HG02938 (cell line): ENCODE data around the gene IGFALS.

ENCODE experiments used
- ATAC-seq: cut with Tn5 transposase; IDR thresholded peaks from one replicate; pipeline ENCODE4 v1.9.1; 2021; ENCODE audit warnings: mild to moderate bottlenecking, moderate library complexity; ENCODE audit not compliant: unreplicated experiment

The IGFALS gene

GRCh38 chr16:1777375-1778199 lies 15.9 kb downstream of the IGFALS start:
- no peak for ATAC-seq

- no peak for ATAC-seq
Observed at GRCh38 chr16:1776991-1777374, 16.5 kb downstream of the IGFALS start.

DNA sequence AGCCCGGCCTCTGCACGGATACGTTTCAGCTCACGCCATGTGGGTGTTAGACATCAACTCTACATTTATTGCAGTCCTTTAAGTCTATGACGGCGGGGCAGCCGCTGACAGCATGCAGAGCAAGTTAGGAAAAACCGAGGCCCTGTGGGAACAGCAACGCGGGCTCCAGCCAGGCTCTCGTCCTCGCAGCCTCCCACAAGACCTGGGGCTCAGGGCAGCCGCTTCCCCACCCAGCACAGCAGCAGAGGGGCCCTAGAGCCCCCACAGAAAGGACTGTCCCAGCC lies 16.9 kb downstream of the IGFALS start:
- ATAC-seq: no peak

DNA sequence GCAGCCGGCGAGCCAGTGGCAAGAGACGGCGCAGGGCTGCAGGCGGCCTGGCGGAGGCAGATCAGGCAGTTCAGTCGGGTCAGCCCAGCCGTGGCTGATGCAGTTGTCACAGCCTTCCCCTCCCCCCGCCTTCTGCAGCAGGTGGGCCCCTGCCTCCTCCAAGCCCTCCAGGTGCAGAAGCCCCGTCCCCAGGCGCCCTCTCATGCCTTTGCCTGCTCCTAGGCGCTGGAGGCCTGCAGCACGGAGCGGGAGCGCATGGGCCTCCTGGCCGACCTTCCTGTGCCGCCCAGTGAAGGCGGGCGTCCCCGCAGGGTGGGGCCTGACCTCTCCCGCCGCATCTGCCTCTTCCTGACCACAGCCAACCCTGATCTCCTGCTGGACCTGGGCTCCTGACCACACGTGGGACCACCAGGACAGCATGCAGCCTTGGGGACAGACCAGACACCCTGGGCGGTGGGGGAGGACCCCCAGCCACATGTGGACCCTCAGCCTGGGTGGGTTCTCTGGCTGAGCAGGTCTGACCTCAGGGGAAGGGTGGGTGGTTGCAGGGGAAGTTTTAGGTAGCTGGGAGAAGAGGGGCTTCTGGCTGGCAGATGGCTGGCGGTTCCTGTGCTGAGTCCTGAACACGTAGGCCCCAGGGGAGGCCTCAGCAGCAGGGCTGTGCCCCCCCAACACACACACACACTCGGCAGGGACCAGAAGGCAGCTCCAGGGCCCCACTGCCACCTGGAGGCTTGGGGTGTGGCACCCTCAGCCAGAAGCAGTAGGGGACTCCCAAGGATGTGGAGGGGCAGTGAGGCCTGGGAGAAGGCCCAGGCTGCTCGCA lies 17.4 kb downstream of the IGFALS start:
- ATAC-seq: no peak

DNA sequence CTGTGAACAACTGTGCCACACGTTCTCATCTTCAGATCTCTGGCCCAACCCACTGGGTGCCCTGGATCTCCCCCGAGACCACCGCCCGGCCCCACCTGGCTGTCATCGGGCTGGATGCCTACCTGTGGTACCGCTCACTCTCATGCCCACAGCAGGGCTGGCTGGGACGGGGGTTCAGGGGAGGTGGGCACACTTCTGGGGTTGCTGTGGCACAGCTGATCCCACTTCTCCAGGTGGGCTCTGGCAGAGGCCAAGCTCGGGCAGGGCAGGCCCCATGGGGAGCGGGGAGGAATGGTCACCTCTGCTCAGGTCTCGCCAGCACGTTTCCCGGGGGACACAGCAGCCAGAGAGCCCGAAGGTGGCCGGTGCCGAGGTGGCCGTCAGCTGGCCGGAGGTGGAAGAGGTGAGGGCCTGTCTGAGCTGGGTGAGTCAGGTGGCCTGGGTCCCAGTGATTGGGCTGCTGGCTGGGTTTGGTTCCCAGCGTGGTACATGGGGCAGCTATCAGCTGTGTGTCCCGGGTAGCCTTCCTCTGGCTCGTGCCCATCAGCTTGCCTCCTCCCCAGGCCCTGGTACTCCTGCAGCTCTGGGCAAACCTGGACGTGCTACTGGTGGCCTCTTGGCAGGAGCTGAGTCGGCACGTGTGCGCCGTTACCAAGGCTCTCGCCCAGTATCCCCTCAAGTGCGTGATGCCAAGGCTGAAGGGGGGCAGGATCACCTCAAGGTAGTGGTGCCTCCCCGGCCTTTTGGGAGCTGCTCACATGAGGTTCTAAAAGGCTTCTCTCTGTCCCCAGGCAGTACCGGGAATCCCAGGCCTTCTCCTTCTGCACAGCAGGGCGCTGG lies 18.3 kb downstream of the IGFALS start:
- no peak for ATAC-seq

GRCh38 chr16:1774448-1774780 lies 19.1 kb downstream of the IGFALS start:
- no peak for ATAC-seq

DNA sequence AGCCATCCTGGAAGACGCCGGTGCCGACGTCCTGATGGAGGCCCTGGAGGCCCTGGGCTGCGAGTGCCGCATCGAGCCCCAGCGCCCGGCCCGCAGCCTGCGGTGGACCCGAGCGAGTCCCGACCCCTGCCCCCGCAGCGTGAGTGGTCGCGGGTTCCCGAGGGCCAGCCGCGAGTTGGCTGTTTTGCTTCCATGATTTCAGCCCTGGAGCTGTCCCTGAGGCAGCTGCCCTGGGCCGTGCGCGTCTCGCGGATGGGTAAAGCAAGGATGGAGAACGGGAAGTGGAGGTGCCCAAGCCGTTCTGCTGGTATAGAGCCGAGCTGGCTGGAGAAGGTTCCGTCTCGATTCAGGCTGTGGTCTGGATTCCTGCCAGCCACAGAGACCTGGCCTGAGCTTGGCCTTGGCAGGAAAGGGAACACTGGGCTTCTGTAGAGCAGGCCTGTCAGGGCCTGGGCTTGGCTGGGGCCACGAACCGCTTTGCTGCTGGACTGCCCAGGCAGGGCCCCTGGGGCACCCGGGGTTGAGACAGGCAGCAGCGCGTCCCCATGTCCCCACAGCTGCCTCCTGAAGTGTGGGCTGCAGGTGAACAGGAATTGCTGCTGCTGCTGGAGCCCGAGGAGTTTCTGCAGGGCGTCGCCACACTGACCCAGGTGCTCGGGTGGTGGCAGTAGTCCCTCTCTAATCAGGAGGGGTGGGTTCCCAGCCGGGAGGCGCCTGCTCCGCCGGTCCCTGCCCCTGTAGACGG lies 19.6 kb downstream of the IGFALS start:
- no peak for ATAC-seq

GRCh38 chr16:1772908-1773702 lies 20.4 kb downstream of the IGFALS start, which contains the start of gene MRPS34:
Gene MRPS34, minus strand, starts transcription at chr16:1773134. Its CDS starts 15 bp downstream, at chr16:1773119.
- ATAC-seq: no peak

DNA sequence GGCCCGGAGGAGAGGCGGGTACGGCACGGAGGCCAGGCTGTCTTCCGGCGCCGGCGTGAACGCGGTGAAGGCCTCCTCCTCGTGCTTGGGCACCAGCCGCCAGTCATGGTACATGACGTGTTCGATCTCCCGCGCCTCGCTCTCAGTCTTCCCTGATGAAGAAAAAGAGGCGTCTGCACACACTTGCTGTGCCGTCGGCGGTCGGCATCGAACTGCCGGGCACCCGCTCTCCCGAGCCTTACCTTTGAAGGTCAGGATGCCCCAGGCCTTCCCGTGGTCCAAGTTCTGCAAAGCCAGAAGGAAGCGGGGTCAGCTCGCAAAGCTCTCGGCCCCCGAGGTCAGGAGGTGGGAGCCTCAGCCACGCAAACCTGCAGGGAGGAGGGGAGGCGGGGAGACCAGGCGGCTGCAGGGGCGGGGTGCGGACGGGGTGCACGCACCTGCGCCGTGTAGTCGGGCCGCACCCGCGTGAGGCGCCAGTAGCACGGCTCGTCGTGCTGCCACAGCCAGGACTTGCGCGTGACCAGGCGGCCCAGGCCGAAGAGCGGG lies 21.1 kb downstream of the IGFALS start, which contains the start of gene EME2:
Gene EME2, plus strand, starts transcription at position 449 of the 546 bp plus-strand sequence. CDS start 418 bp downstream, outside the sequence.
- no peak for ATAC-seq

DNA sequence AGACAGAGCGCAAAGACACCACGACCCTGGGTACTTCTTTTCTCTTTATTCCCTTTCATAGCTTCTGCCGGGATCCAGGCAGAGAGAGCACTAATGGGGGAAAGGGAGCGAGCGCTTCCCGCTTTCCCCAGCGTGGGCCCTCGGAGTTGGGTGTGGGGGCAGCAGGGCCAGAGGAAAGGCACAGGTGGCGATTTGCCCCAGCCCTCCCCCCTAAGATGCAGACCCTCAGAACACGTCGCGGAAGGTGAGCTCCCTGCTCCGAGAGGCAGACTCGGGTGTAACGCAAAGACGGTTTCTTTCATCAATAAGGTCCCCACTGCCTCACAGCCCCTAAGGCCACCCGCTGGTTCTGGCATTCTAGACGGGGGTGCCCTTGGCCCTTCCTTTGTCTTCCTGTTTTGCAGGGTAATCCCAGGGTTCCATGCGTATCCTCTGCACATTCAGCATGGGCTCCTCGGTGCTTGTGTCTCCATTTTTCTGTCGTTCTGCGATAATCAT lies 21.6 kb downstream of the IGFALS start:
- no peak for ATAC-seq

GRCh38 chr16:1771188-1771863 lies 22.2 kb downstream of the IGFALS start, which contains the start of gene NME3:
Gene NME3, minus strand, starts transcription at chr16:1771543. Its CDS starts 9 bp downstream, at chr16:1771534.
- no peak for ATAC-seq

GRCh38 chr16:1770328-1771187 lies 22.9 kb downstream of the IGFALS start:
- ATAC-seq: no peak

DNA sequence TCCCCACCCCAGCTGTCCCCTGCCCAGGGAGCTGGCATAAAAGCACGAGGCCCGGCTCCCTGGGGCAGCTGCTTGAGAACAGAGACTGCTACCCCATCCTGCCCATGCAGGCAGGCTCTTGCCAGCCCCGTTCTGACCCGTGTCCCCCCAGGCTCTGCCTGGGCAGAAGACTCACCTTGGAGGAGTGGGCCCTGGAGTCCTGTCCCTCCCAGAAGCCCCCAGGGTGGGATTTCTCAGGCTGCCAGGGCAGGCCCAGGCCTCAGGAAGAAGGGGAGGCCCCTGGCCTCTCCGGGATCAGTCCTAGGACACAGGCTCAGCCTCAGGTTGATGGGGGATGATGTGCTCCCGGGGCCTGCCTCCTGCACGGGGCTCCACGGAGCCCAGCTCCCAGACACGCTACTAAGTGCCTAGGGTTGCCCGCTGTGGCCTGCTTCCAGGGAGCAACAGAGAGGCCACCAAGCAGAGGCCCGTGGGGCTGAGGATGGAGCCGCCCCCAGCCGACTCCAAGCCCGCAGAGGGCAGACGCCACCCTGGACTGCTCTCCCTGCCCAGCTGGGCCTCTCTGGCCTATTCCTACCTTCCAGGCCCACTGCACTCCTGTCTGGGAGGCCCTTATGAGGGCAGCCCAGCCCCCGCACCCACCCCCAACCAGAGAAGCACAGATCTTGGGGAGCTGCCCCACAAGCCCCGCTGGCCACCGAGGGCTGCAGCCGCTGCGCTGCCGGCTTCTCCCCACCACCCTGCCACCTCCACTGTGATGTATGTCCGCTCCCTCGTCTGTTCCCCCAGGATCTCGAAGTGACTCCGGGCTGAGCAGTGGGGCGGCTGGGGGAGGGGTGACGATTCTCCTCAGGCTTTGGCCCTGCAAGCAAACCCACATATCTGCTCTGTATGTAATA lies 23.9 kb downstream of the IGFALS start:
- ATAC-seq: no peak

DNA sequence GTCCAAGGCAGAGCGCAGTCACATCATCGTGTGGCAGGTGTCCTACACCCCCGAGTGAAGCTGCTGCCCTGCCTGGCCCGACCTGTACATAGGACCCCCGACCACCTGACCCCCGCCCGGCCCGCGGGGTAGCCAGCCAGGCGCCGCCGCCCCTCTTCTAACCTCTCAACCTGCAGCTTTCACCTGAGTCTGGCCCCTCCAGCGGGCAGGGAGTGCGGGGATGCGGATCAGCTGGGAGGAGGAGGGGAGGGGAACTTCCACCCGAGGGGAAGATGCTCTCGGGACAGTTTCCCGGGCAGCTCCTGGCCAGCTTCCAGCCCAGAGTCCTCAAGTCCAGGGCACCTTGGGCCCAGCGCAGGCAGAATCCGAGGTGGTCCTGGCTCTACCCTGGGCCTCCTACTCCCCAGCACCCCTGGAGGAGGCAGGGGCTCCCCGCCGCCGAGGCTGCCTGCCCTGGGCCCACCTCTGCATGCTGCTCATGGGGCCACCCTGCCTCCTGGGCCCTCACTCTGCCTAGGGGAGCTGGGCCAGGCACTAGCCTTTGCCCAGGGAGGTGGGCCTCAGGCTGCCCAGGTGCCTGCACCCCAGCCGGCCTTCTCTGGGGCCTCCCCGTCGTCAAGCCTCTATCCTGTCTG lies 24.6 kb downstream of the IGFALS start:
- no peak for ATAC-seq

GRCh38 chr16:1768061-1768766 lies 25.3 kb downstream of the IGFALS start:
- no peak for ATAC-seq
